Gastrocnemius medialis (tissue), 4 donors: ENCODE data around the gene GEN1. TPM values are rescaled to one million over a fixed set of nuclear protein-coding genes. Genes with fewer than 3 reads are reported as not detected.

Source experiments
- ATAC-seq, 2 donors: fragments of 150-250 bp; one replicate each; pipeline ENCODE4 v1.9.1; 2016
- DNase-seq, 2 donors: peaks; one replicate each; pipeline ENCODE4 v3.0.0-alpha.2; 2019
- H3K27ac ChIP-seq, 4 donors: fragments of 200-600 bp; sonication (generic); 1 replicate in 1 of 4; 2 replicates in 3 of 4; pipeline ENCODE4 v1.5.1; 2016 to 2018; ENCODE audit warnings: mild to moderate bottlenecking in 2 of 4, moderate library complexity in 1 of 4
- H3K27me3 ChIP-seq, 3 donors: fragments of 200-600 bp; sonication (generic) in 2 of 3; 1 replicate in 1 of 3; 2 replicates in 2 of 3; pipeline versions ENCODE4 v1.5.1 to v1.6.0; 2016 to 2019; ENCODE audit warnings: mild to moderate bottlenecking in 1 of 3, moderate library complexity in 1 of 3
- H3K36me3 ChIP-seq, 2 donors: fragments of 200-600 bp; sonication (generic) in 1 of 2; one replicate each; pipeline ENCODE4 v1.5.1; 2017 to 2018
- H3K4me1 ChIP-seq, 2 donors: fragments of 200-600 bp; sonication (generic) in 1 of 2; one replicate each; pipeline ENCODE4 v1.5.1; 2016 to 2017; ENCODE audit warnings: mild to moderate bottlenecking in 2 of 2
- H3K4me3 ChIP-seq, 4 donors: fragments of 200-600 bp; sonication (generic) in 3 of 4; 1 replicate in 1 of 4; 2 replicates in 3 of 4; pipeline ENCODE4 v1.5.1; 2016 to 2019; ENCODE audit warnings: mild to moderate bottlenecking in 2 of 4
- H3K9me3 ChIP-seq, 3 donors: fragments of 200-600 bp; sonication (generic) in 2 of 3; 1 replicate in 1 of 3; 2 replicates in 2 of 3; pipeline ENCODE4 v1.5.1; 2016 to 2019
- POLR2A ChIP-seq, 2 donors: fragments of 450-650 bp; IDR thresholded peaks; one replicate each; pipeline ENCODE4 v1.6.1; 2017; ENCODE audit warnings: antibody characterized with exemption in 2 of 2, mild to moderate bottlenecking in 2 of 2, moderate library complexity in 2 of 2
- in situ Hi-C, 4 donors: fragments of 200-750 bp; cut with MboI; loops; one replicate each; pipeline versions ENCODE4 v1.15.0 to v1.8.0; 2017; ENCODE audit warnings: low sequenced_read_pairs in 4 of 4
- intact Hi-C: fragments of 100-400 bp; cut with DNase I; formaldehyde crosslinking; loops from one replicate; pipeline ENCODE4 v1.15.1; 2023; ENCODE audit warnings: low total_unique reads
- total RNA-seq, 4 donors: library from RNA; depleted of rRNA; stranded (reverse); fragments of >200 nt; gene quantifications; one replicate each; pipeline versions ENCODE4 v1.1.0 to v1.2.3, GENCODE V29; 2016
- TF ChIP-seq, protein P1 (sequence below), 5 experiments: fragments of 450-650 bp in 3 of 5; fragments of 200-600 bp in 2 of 5; sonication (generic) in 2 of 5; IDR thresholded peaks in 4 of 5; conservative IDR thresholded peaks in 1 of 5; 1 replicate in 4 of 5; 2 replicates in 1 of 5; pipeline ENCODE4 v1.5.1; 2016 to 2019; ENCODE audit warnings: antibody characterized with exemption in 5 of 5, mild to moderate bottlenecking in 3 of 5, moderate library complexity in 3 of 5

Gene GEN1
- total RNA-seq, 4 donors from 2014 or later = 0.31 to 8.7 (median 2.3) TPM

DNA sequence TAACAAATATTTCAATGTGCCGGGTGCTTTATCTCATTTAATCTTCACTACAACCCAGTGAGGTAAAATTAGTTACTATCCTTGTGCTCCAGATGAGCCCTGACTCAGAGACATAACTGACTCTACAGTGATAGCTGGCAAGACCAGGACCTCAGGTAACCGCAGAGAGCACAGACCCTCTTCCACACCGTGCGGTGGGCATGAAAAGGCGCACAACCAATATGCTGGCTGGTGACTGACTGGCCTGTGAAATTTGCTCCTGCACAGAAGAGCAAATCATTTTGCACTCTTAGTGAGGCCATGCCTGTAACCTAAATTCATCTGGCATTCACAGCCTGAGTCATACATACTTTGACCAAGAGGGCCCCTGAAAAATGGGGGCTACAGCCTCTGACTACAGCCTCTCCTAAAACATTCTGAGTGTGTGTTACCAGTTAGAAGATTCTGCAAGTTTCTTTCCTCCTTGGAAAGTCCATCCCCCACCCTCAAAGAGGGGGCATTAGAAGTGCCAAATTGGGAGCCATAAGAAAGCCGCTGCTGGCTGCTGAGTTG is 39.9 kb downstream of the GEN1 start:
- ATAC-seq = no peak
- TF ChIP-seq, protein P1, sequence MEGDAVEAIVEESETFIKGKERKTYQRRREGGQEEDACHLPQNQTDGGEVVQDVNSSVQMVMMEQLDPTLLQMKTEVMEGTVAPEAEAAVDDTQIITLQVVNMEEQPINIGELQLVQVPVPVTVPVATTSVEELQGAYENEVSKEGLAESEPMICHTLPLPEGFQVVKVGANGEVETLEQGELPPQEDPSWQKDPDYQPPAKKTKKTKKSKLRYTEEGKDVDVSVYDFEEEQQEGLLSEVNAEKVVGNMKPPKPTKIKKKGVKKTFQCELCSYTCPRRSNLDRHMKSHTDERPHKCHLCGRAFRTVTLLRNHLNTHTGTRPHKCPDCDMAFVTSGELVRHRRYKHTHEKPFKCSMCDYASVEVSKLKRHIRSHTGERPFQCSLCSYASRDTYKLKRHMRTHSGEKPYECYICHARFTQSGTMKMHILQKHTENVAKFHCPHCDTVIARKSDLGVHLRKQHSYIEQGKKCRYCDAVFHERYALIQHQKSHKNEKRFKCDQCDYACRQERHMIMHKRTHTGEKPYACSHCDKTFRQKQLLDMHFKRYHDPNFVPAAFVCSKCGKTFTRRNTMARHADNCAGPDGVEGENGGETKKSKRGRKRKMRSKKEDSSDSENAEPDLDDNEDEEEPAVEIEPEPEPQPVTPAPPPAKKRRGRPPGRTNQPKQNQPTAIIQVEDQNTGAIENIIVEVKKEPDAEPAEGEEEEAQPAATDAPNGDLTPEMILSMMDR (IDR thresholded peaks at IDR 0.05 in 4 of 5, conservative IDR thresholded peaks at IDR 0.05 in 1 of 5) = no peak
- no peak for TF ChIP-seq POLR2A (IDR thresholded peaks at IDR 0.05)

GRCh38 chr2:17795309-17795708 is 41.4 kb downstream of the GEN1 start:
- DNase-seq (peak; percentile 33 to 41), ATAC-seq (peak; percentile 74 to 77)
- Histone ChIP-seq H3K27ac (peak overlapping the region in 3 of 4 donors; percentile 49 to 75 (median 60)), H3K36me3 (no peaks in the 10 kb centered on the region), H3K27me3 (no peaks in the 10 kb centered on the region), H3K9me3 (no peaks in the 10 kb centered on the region), H3K4me1 (peaks cover 27 to 35% of the 10 kb centered on the region in 2 donors), H3K4me3 (no peak overlapping the region)
- TF ChIP-seq, protein P1 (IDR thresholded peaks at IDR 0.05 in 4 of 5, conservative IDR thresholded peaks at IDR 0.05 in 1 of 5) = no peak
- TF ChIP-seq POLR2A (IDR thresholded peaks at IDR 0.05) = no peak
- in situ Hi-C loops (no loop called here), intact Hi-C loops (no loop called here)

More for the DNA sequence above, 39.9 kb downstream of the GEN1 start:
- H3K4me1 ChIP-seq = peaks cover 27 to 30% of the 10 kb centered on the region in 2 donors
- DNase-seq = no peak
- no peaks in the 10 kb centered on the region for H3K27me3 ChIP-seq
- no peak overlapping the region for H3K4me3 ChIP-seq
- H3K9me3 ChIP-seq = no peaks in the 10 kb centered on the region
- in situ Hi-C loops (no loop called here), intact Hi-C loops (no loop called here)
- H3K36me3 ChIP-seq = no peaks in the 10 kb centered on the region
- H3K27ac ChIP-seq = peak overlapping the region in 3 of 4 donors; percentile 35 to 64 (median 50)

DNA sequence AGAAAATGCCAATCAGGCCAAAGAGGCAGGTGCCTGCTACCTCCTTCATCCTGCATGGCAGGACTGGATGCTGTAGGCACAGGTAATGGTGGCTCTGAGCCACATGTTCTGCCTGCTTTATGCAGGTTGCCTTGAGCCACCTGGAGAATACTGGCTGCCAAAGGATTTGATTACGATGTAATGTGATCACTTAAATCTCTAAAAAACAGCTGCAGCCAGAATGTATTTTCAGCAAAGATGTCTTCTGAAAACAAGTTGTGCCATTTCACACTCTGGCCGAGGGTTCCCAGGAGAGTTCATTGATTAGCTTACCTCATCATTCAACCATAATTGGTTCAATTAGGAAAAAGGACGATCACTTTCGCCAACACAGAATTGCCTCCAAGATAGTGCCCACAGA is 44.4 kb downstream of the GEN1 start:
- Histone ChIP-seq H3K27ac (no peak overlapping the region), H3K9me3 (no peaks in the 10 kb centered on the region), H3K27me3 (no peaks in the 10 kb centered on the region), H3K4me1 (peaks cover 23 to 27% of the 10 kb centered on the region in 2 donors), H3K36me3 (no peaks in the 10 kb centered on the region), H3K4me3 (no peak overlapping the region)
- TF ChIP-seq, protein P1 (IDR thresholded peaks at IDR 0.05 in 4 of 5, conservative IDR thresholded peaks at IDR 0.05 in 1 of 5) = no peak
- no peak for DNase-seq
- intact Hi-C loops = no loop called here
- in situ Hi-C loops = no loop called here
- no peak for ATAC-seq

DNA sequence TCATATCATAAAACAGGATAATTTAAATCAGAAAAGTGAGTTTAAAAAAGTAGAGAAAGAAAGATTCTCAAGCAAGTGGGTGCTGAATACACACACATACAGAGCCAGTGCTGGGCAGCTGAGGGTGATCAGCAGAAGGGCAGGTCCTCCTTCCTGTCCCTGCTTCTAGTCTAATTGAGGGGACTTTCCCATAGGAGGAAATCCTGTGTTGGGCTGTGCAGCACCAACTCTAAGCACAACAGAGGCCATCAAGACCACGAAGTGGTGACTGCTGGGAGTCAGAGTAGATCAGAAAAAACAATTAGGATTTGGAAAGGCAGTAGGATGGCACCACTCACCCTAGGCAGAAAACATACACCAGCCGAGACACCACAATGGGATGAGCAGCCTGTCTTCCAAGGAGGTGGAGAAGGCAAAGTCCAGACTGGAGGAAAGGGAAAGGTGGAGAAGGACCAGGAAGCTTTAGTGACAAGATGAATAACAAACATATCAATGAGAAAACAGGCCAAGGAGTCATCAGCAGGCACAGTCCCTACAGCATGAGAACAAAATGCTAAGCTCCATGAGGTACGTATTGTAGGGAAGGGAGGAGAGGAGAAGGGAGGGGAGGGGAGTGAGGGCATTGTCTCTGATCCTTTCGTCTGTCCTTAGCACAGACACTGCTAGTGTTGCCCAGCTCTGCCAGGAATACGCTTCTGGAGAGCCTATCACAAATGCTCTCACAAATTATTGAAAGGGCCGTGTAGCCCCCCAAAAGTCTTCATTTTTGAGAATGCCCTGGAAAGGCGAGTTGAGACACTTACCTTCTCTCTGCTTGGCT is 45.6 kb downstream of the GEN1 start:
- no peaks in the 10 kb centered on the region for H3K36me3 ChIP-seq
- intact Hi-C loops (no loop called here), in situ Hi-C loops (no loop called here)
- H3K9me3 ChIP-seq = no peaks in the 10 kb centered on the region
- H3K27ac ChIP-seq = peak overlapping the region in 2 of 4 donors; percentile 19 to 45
- DNase-seq (no peak), ATAC-seq (no peak)
- peaks cover 13 to 17% of the 10 kb centered on the region in 2 donors for H3K4me1 ChIP-seq
- no peak overlapping the region for H3K4me3 ChIP-seq
- no peaks in the 10 kb centered on the region for H3K27me3 ChIP-seq
- TF ChIP-seq POLR2A (IDR thresholded peaks at IDR 0.05) = no peak
- TF ChIP-seq, protein P1 (IDR thresholded peaks at IDR 0.05 in 4 of 5, conservative IDR thresholded peaks at IDR 0.05 in 1 of 5) = no peak
